ENCODE results near the gene PON1.

Gene PON1

GRCh38 chr7:95297041-95297440 lies 27.3 kb downstream of the PON1 start:
- Histone ChIP-seq H3K4me3 (ENCODE audit: low read length in 2 of 2) (no peak overlapping the region), H3K9me3 (ENCODE audit: control insufficient read depth in 2 of 2, low read length in 2 of 2) (no peaks in the 10 kb centered on the region), H3K36me3 (ENCODE audit: control insufficient read depth in 2 of 2, insufficient read depth in 2 of 2, low read length in 2 of 2) (no peaks in the 10 kb centered on the region), H3K9ac (ENCODE audit: low read depth in 1 of 2, low read length in 2 of 2) (no peak overlapping the region), H3K4me1 (ENCODE audit: control insufficient read depth in 2 of 2, insufficient read depth in 2 of 2, low read length in 2 of 2) (no peaks in the 10 kb centered on the region), H3K27ac (ENCODE audit: low read depth in 2 of 2, low read length in 2 of 2) (no peak overlapping the region), H3K27me3 (ENCODE audit: control insufficient read depth in 2 of 2, insufficient read depth in 2 of 2, low read length in 2 of 2) (no peaks in the 10 kb centered on the region)

- Histone ChIP-seq H3K9ac (ENCODE audit: low read depth in 1 of 2, low read length in 2 of 2) (no peak overlapping the region), H3K36me3 (ENCODE audit: control insufficient read depth in 2 of 2, insufficient read depth in 2 of 2, low read length in 2 of 2) (no peaks in the 10 kb centered on the region), H3K4me1 (ENCODE audit: control insufficient read depth in 2 of 2, insufficient read depth in 2 of 2, low read length in 2 of 2) (no peaks in the 10 kb centered on the region), H3K27me3 (ENCODE audit: control insufficient read depth in 2 of 2, insufficient read depth in 2 of 2, low read length in 2 of 2) (no peaks in the 10 kb centered on the region), H3K4me3 (ENCODE audit: low read length in 2 of 2) (no peak overlapping the region), H3K27ac (ENCODE audit: low read depth in 2 of 2, low read length in 2 of 2) (no peak overlapping the region), H3K9me3 (ENCODE audit: control insufficient read depth in 2 of 2, low read length in 2 of 2) (no peaks in the 10 kb centered on the region)
Observed at GRCh38 chr7:95296456-95296855, 27.9 kb downstream of the PON1 start.

GRCh38 chr7:95295397-95295796 lies 28.9 kb downstream of the PON1 start:
- H3K36me3 ChIP-seq (ENCODE audit: control insufficient read depth in 2 of 2, insufficient read depth in 2 of 2, low read length in 2 of 2), result peaks cover 0 to 2% of the 10 kb centered on the region in 2 donors
- no peaks in the 10 kb centered on the region for H3K4me1 ChIP-seq (ENCODE audit: control insufficient read depth in 2 of 2, insufficient read depth in 2 of 2, low read length in 2 of 2)
- H3K27ac ChIP-seq (ENCODE audit: low read depth in 2 of 2, low read length in 2 of 2), result no peak overlapping the region
- no peaks in the 10 kb centered on the region for H3K27me3 ChIP-seq (ENCODE audit: control insufficient read depth in 2 of 2, insufficient read depth in 2 of 2, low read length in 2 of 2)
- H3K9me3 ChIP-seq (ENCODE audit: control insufficient read depth in 2 of 2, low read length in 2 of 2), result no peaks in the 10 kb centered on the region
- H3K9ac ChIP-seq (ENCODE audit: low read depth in 1 of 2, low read length in 2 of 2), result no peak overlapping the region
- no peak overlapping the region for H3K4me3 ChIP-seq (ENCODE audit: low read length in 2 of 2)

GRCh38 chr7:95290166-95290830 lies 34.0 kb downstream of the PON1 start:
- H3K4me3 ChIP-seq (ENCODE audit: low read length in 2 of 2), result no peak overlapping the region
- no peak overlapping the region for H3K27ac ChIP-seq (ENCODE audit: low read depth in 2 of 2, low read length in 2 of 2)
- H3K27me3 ChIP-seq (ENCODE audit: control insufficient read depth in 2 of 2, insufficient read depth in 2 of 2, low read length in 2 of 2), result no peaks in the 10 kb centered on the region
- no peaks in the 10 kb centered on the region for H3K4me1 ChIP-seq (ENCODE audit: control insufficient read depth in 2 of 2, insufficient read depth in 2 of 2, low read length in 2 of 2)
- no peak overlapping the region for H3K9ac ChIP-seq (ENCODE audit: low read depth in 1 of 2, low read length in 2 of 2)
- peaks cover 0 to 8% of the 10 kb centered on the region in 2 donors for H3K36me3 ChIP-seq (ENCODE audit: control insufficient read depth in 2 of 2, insufficient read depth in 2 of 2, low read length in 2 of 2)
- no peaks in the 10 kb centered on the region for H3K9me3 ChIP-seq (ENCODE audit: control insufficient read depth in 2 of 2, low read length in 2 of 2)

GRCh38 chr7:95286096-95286495 lies 38.2 kb downstream of the PON1 start:
- no peaks in the 10 kb centered on the region for H3K4me1 ChIP-seq (ENCODE audit: control insufficient read depth in 2 of 2, insufficient read depth in 2 of 2, low read length in 2 of 2)
- H3K27ac ChIP-seq (ENCODE audit: low read depth in 2 of 2, low read length in 2 of 2), result no peak overlapping the region
- H3K36me3 ChIP-seq (ENCODE audit: control insufficient read depth in 2 of 2, insufficient read depth in 2 of 2, low read length in 2 of 2), result peaks cover 0 to 8% of the 10 kb centered on the region in 2 donors
- no peak overlapping the region for H3K4me3 ChIP-seq (ENCODE audit: low read length in 2 of 2)
- H3K9me3 ChIP-seq (ENCODE audit: control insufficient read depth in 2 of 2, low read length in 2 of 2), result no peaks in the 10 kb centered on the region
- H3K9ac ChIP-seq (ENCODE audit: low read depth in 1 of 2, low read length in 2 of 2), result no peak overlapping the region
- H3K27me3 ChIP-seq (ENCODE audit: control insufficient read depth in 2 of 2, insufficient read depth in 2 of 2, low read length in 2 of 2), result no peaks in the 10 kb centered on the region

- no peak overlapping the region for H3K4me3 ChIP-seq (ENCODE audit: low read length in 2 of 2)
- no peaks in the 10 kb centered on the region for H3K27me3 ChIP-seq (ENCODE audit: control insufficient read depth in 2 of 2, insufficient read depth in 2 of 2, low read length in 2 of 2)
- no peak overlapping the region for H3K27ac ChIP-seq (ENCODE audit: low read depth in 2 of 2, low read length in 2 of 2)
- H3K9ac ChIP-seq (ENCODE audit: low read depth in 1 of 2, low read length in 2 of 2), result no peak overlapping the region
- H3K36me3 ChIP-seq (ENCODE audit: control insufficient read depth in 2 of 2, insufficient read depth in 2 of 2, low read length in 2 of 2), result no peaks in the 10 kb centered on the region
- H3K9me3 ChIP-seq (ENCODE audit: control insufficient read depth in 2 of 2, low read length in 2 of 2), result no peaks in the 10 kb centered on the region
- no peaks in the 10 kb centered on the region for H3K4me1 ChIP-seq (ENCODE audit: control insufficient read depth in 2 of 2, insufficient read depth in 2 of 2, low read length in 2 of 2)
Observed at GRCh38 chr7:95279417-95279816, 44.9 kb downstream of the PON1 start.

- no peaks in the 10 kb centered on the region for H3K9me3 ChIP-seq (ENCODE audit: control insufficient read depth in 2 of 2, low read length in 2 of 2)
- H3K4me1 ChIP-seq (ENCODE audit: control insufficient read depth in 2 of 2, insufficient read depth in 2 of 2, low read length in 2 of 2), result no peaks in the 10 kb centered on the region
- no peaks in the 10 kb centered on the region for H3K27me3 ChIP-seq (ENCODE audit: control insufficient read depth in 2 of 2, insufficient read depth in 2 of 2, low read length in 2 of 2)
- H3K27ac ChIP-seq (ENCODE audit: low read depth in 2 of 2, low read length in 2 of 2), result no peak overlapping the region
- no peaks in the 10 kb centered on the region for H3K36me3 ChIP-seq (ENCODE audit: control insufficient read depth in 2 of 2, insufficient read depth in 2 of 2, low read length in 2 of 2)
- H3K4me3 ChIP-seq (ENCODE audit: low read length in 2 of 2), result no peak overlapping the region
- H3K9ac ChIP-seq (ENCODE audit: low read depth in 1 of 2, low read length in 2 of 2), result no peak overlapping the region
Observed at GRCh38 chr7:95276114-95276513, 48.2 kb downstream of the PON1 start.

GRCh38 chr7:95269640-95270039 lies 54.7 kb downstream of the PON1 start:
- Histone ChIP-seq H3K27me3 (ENCODE audit: control insufficient read depth in 2 of 2, insufficient read depth in 2 of 2, low read length in 2 of 2) (no peaks in the 10 kb centered on the region), H3K36me3 (ENCODE audit: control insufficient read depth in 2 of 2, insufficient read depth in 2 of 2, low read length in 2 of 2) (no peaks in the 10 kb centered on the region), H3K4me3 (ENCODE audit: low read length in 2 of 2) (no peak overlapping the region), H3K9me3 (ENCODE audit: control insufficient read depth in 2 of 2, low read length in 2 of 2) (no peaks in the 10 kb centered on the region), H3K4me1 (ENCODE audit: control insufficient read depth in 2 of 2, insufficient read depth in 2 of 2, low read length in 2 of 2) (no peaks in the 10 kb centered on the region), H3K9ac (ENCODE audit: low read depth in 1 of 2, low read length in 2 of 2) (no peak overlapping the region), H3K27ac (ENCODE audit: low read depth in 2 of 2, low read length in 2 of 2) (no peak overlapping the region)

GRCh38 chr7:95267754-95268153 lies 56.6 kb downstream of the PON1 start:
- Histone ChIP-seq H3K4me1 (ENCODE audit: control insufficient read depth in 2 of 2, insufficient read depth in 2 of 2, low read length in 2 of 2) (no peaks in the 10 kb centered on the region), H3K9me3 (ENCODE audit: control insufficient read depth in 2 of 2, low read length in 2 of 2) (no peaks in the 10 kb centered on the region), H3K27me3 (ENCODE audit: control insufficient read depth in 2 of 2, insufficient read depth in 2 of 2, low read length in 2 of 2) (no peaks in the 10 kb centered on the region), H3K9ac (ENCODE audit: low read depth in 1 of 2, low read length in 2 of 2) (no peak overlapping the region), H3K36me3 (ENCODE audit: control insufficient read depth in 2 of 2, insufficient read depth in 2 of 2, low read length in 2 of 2) (no peaks in the 10 kb centered on the region), H3K4me3 (ENCODE audit: low read length in 2 of 2) (no peak overlapping the region), H3K27ac (ENCODE audit: low read depth in 2 of 2, low read length in 2 of 2) (no peak overlapping the region)

- Histone ChIP-seq H3K4me3 (ENCODE audit: low read length in 2 of 2) (no peak overlapping the region), H3K27me3 (ENCODE audit: control insufficient read depth in 2 of 2, insufficient read depth in 2 of 2, low read length in 2 of 2) (no peaks in the 10 kb centered on the region), H3K9ac (ENCODE audit: low read depth in 1 of 2, low read length in 2 of 2) (no peak overlapping the region), H3K27ac (ENCODE audit: low read depth in 2 of 2, low read length in 2 of 2) (no peak overlapping the region), H3K4me1 (ENCODE audit: control insufficient read depth in 2 of 2, insufficient read depth in 2 of 2, low read length in 2 of 2) (no peaks in the 10 kb centered on the region), H3K9me3 (ENCODE audit: control insufficient read depth in 2 of 2, low read length in 2 of 2) (no peaks in the 10 kb centered on the region), H3K36me3 (ENCODE audit: control insufficient read depth in 2 of 2, insufficient read depth in 2 of 2, low read length in 2 of 2) (no peaks in the 10 kb centered on the region)
Observed at GRCh38 chr7:95265634-95266033, 58.7 kb downstream of the PON1 start.
